K562 (cell line): ENCODE results near the gene IFI30. TPM values are rescaled to one million over a fixed set of nuclear protein-coding genes. Genes with fewer than 3 reads are reported as not detected.

Source experiments
- ELF4 ChIP-seq: fragments of 450-650 bp; formaldehyde crosslinking; IDR thresholded peaks from 2 replicates; pipeline ENCODE4 v1.4.0; 2022; ENCODE audit warnings: missing genetic modification characterization
- EP400 ChIP-seq: fragments of 450-650 bp; IDR thresholded peaks from 2 replicates; pipeline ENCODE4 v1.6.1; 2017; ENCODE audit warnings: antibody characterized with exemption, mild to moderate bottlenecking, moderate library complexity
- EWSR1 ChIP-seq: fragments of 450-650 bp; IDR thresholded peaks from 2 replicates; pipeline ENCODE4 v1.6.1; 2018; ENCODE audit warnings: borderline replicate concordance, mild to moderate bottlenecking, low read depth, moderate library complexity; ENCODE audit not compliant: partially characterized antibody
- MCM7 ChIP-seq, 2 experiments: fragments of 450-650 bp; IDR thresholded peaks; 2 replicates each; pipeline ENCODE4 v1.6.1; 2016 to 2018
- NR2C1 ChIP-seq, 2 experiments: fragments of 450-650 bp; IDR thresholded peaks; 2 replicates each; pipeline ENCODE4 v1.6.1; 2017; ENCODE audit warnings: mild to moderate bottlenecking in 2 of 2, antibody characterized with exemption in 1 of 2, inconsistent platforms in 1 of 2, missing compliant biosample characterization in 1 of 2, missing genetic modification characterization in 1 of 2
- POLR3G ChIP-seq: IDR thresholded peaks from 2 replicates; pipeline ENCODE4 v1.6.1; 2011; ENCODE audit not compliant: insufficient read length, insufficient replicate concordance; ENCODE audit errors: extremely low read depth
- U2AF1 ChIP-seq: fragments of 200-400 bp; formaldehyde crosslinking; optimal IDR thresholded peaks from 2 replicates; pipeline ENCODE3; 2017; ENCODE audit warnings: mild to moderate bottlenecking, low read depth, low read length, moderate library complexity
- polyA plus RNA-seq, 8 experiments: library from polyadenylated mRNA; depleted of rRNA in 4 of 8; stranded (reverse) in 5 of 8; unstranded in 3 of 8; fragments of >200 nt; fragmentation: Nextera tagmentation in 2 of 8; fragmentation: Illumina TruSeq in 1 of 8; extraction: Ambion mirVana in 2 of 8; extraction: Trizol in 1 of 8; gene quantifications; 2 replicates each; pipeline versions ENCODE4 v1.2.1 to v1.2.3, GENCODE V29; 2011 to 2014; ENCODE audit warnings: inconsistent platforms in 1 of 8, missing spikeins in 1 of 8
- total RNA-seq, 7 experiments: library from RNA; depleted of rRNA in 6 of 7; stranded (reverse); fragments of >200 nt in 6 of 7; fragmentation: Illumina TruSeq in 2 of 7; extraction: Trizol in 2 of 7; gene quantifications; 2 replicates each; pipeline versions ENCODE4 v1.2.1 to v1.2.3, GENCODE V29; 2011 to 2021; ENCODE audit warnings: low replicate concordance in 1 of 7
- TF ChIP-seq, protein P1 (sequence below): fragments of 200-600 bp; sonication (generic); IDR thresholded peaks from one replicate; pipeline ENCODE4 v1.6.1; 2012; ENCODE audit warnings: mild to moderate bottlenecking, low read depth, low read length, inconsistent platforms
- TF ChIP-seq, protein P2 (sequence below): fragments of 250-450 bp; sonication (Bioruptor Pico); IDR thresholded peaks from 2 replicates; pipeline ENCODE4 v1.5.0; 2020; ENCODE audit warnings: mild to moderate bottlenecking
- TF ChIP-seq, protein P3 (sequence below), 2 experiments: fragments of 450-650 bp; IDR thresholded peaks; 2 replicates each; pipeline ENCODE4 v1.6.1; 2018; ENCODE audit warnings: mild to moderate bottlenecking in 2 of 2, low read depth in 1 of 2; ENCODE audit not compliant: partially characterized antibody in 2 of 2

Gene IFI30
- total and polyA plus RNA-seq, 9 of the 15 experiments (the other 6 are each of a cell fraction or from before 2014, with no cell fraction given) = 63.7 to 430 (median 109) TPM

DNA sequence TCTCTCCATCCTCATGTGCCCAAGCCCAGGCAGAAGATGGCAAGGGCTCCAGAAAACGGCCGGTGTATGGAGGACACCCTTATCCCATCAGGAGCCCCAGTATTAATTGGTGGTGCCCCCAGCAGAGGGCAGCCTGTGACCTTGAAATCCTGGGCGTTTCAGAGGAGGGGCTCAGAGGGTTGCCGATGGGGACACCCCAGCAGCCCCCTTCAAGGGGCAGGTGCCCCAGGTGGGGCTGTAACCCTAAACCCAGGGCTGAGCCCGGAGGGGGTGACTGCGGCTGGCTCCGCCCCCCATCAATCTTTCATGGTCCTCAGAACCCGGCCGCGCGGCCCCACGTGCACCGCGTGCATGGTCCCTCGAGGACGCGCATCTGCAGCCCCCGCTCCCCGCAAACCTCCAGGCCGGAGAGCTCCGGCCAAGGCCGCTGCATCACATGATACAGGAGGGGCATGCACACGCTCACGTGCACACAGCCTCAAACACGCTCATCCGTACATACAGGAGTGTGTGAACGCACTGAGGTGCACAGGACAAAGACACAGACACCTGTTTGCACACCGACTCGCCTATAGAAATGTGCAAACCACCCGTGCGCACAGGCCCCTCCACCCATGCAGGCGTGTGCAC, 29.3 kb downstream of the IFI30 start (continued):
- TF ChIP-seq, protein P1, sequence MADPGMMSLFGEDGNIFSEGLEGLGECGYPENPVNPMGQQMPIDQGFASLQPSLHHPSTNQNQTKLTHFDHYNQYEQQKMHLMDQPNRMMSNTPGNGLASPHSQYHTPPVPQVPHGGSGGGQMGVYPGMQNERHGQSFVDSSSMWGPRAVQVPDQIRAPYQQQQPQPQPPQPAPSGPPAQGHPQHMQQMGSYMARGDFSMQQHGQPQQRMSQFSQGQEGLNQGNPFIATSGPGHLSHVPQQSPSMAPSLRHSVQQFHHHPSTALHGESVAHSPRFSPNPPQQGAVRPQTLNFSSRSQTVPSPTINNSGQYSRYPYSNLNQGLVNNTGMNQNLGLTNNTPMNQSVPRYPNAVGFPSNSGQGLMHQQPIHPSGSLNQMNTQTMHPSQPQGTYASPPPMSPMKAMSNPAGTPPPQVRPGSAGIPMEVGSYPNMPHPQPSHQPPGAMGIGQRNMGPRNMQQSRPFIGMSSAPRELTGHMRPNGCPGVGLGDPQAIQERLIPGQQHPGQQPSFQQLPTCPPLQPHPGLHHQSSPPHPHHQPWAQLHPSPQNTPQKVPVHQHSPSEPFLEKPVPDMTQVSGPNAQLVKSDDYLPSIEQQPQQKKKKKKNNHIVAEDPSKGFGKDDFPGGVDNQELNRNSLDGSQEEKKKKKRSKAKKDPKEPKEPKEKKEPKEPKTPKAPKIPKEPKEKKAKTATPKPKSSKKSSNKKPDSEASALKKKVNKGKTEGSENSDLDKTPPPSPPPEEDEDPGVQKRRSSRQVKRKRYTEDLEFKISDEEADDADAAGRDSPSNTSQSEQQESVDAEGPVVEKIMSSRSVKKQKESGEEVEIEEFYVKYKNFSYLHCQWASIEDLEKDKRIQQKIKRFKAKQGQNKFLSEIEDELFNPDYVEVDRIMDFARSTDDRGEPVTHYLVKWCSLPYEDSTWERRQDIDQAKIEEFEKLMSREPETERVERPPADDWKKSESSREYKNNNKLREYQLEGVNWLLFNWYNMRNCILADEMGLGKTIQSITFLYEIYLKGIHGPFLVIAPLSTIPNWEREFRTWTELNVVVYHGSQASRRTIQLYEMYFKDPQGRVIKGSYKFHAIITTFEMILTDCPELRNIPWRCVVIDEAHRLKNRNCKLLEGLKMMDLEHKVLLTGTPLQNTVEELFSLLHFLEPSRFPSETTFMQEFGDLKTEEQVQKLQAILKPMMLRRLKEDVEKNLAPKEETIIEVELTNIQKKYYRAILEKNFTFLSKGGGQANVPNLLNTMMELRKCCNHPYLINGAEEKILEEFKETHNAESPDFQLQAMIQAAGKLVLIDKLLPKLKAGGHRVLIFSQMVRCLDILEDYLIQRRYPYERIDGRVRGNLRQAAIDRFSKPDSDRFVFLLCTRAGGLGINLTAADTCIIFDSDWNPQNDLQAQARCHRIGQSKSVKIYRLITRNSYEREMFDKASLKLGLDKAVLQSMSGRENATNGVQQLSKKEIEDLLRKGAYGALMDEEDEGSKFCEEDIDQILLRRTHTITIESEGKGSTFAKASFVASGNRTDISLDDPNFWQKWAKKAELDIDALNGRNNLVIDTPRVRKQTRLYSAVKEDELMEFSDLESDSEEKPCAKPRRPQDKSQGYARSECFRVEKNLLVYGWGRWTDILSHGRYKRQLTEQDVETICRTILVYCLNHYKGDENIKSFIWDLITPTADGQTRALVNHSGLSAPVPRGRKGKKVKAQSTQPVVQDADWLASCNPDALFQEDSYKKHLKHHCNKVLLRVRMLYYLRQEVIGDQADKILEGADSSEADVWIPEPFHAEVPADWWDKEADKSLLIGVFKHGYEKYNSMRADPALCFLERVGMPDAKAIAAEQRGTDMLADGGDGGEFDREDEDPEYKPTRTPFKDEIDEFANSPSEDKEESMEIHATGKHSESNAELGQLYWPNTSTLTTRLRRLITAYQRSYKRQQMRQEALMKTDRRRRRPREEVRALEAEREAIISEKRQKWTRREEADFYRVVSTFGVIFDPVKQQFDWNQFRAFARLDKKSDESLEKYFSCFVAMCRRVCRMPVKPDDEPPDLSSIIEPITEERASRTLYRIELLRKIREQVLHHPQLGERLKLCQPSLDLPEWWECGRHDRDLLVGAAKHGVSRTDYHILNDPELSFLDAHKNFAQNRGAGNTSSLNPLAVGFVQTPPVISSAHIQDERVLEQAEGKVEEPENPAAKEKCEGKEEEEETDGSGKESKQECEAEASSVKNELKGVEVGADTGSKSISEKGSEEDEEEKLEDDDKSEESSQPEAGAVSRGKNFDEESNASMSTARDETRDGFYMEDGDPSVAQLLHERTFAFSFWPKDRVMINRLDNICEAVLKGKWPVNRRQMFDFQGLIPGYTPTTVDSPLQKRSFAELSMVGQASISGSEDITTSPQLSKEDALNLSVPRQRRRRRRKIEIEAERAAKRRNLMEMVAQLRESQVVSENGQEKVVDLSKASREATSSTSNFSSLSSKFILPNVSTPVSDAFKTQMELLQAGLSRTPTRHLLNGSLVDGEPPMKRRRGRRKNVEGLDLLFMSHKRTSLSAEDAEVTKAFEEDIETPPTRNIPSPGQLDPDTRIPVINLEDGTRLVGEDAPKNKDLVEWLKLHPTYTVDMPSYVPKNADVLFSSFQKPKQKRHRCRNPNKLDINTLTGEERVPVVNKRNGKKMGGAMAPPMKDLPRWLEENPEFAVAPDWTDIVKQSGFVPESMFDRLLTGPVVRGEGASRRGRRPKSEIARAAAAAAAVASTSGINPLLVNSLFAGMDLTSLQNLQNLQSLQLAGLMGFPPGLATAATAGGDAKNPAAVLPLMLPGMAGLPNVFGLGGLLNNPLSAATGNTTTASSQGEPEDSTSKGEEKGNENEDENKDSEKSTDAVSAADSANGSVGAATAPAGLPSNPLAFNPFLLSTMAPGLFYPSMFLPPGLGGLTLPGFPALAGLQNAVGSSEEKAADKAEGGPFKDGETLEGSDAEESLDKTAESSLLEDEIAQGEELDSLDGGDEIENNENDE = no peak
- TF ChIP-seq EP400 (peak; percentile 52; the same call in 1 of the 2 replicates), ELF4 (CRISPR knock-in tag) (no peak), NR2C1 (IDR thresholded peaks at IDR 0.05) (no peak), NR2C1 (tag; IDR thresholded peaks at IDR 0.05) (no peak), EWSR1 (no peak), U2AF1 (no peak), POLR3G (no peak), MCM7 (IDR thresholded peaks at IDR 0.05) (no peak)
- TF ChIP-seq, protein P2, sequence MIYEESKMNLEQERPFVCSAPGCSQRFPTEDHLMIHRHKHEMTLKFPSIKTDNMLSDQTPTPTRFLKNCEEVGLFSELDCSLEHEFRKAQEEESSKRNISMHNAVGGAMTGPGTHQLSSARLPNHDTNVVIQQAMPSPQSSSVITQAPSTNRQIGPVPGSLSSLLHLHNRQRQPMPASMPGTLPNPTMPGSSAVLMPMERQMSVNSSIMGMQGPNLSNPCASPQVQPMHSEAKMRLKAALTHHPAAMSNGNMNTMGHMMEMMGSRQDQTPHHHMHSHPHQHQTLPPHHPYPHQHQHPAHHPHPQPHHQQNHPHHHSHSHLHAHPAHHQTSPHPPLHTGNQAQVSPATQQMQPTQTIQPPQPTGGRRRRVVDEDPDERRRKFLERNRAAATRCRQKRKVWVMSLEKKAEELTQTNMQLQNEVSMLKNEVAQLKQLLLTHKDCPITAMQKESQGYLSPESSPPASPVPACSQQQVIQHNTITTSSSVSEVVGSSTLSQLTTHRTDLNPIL (CRISPR knock-in tag) = no peak
- TF ChIP-seq, protein P3, sequence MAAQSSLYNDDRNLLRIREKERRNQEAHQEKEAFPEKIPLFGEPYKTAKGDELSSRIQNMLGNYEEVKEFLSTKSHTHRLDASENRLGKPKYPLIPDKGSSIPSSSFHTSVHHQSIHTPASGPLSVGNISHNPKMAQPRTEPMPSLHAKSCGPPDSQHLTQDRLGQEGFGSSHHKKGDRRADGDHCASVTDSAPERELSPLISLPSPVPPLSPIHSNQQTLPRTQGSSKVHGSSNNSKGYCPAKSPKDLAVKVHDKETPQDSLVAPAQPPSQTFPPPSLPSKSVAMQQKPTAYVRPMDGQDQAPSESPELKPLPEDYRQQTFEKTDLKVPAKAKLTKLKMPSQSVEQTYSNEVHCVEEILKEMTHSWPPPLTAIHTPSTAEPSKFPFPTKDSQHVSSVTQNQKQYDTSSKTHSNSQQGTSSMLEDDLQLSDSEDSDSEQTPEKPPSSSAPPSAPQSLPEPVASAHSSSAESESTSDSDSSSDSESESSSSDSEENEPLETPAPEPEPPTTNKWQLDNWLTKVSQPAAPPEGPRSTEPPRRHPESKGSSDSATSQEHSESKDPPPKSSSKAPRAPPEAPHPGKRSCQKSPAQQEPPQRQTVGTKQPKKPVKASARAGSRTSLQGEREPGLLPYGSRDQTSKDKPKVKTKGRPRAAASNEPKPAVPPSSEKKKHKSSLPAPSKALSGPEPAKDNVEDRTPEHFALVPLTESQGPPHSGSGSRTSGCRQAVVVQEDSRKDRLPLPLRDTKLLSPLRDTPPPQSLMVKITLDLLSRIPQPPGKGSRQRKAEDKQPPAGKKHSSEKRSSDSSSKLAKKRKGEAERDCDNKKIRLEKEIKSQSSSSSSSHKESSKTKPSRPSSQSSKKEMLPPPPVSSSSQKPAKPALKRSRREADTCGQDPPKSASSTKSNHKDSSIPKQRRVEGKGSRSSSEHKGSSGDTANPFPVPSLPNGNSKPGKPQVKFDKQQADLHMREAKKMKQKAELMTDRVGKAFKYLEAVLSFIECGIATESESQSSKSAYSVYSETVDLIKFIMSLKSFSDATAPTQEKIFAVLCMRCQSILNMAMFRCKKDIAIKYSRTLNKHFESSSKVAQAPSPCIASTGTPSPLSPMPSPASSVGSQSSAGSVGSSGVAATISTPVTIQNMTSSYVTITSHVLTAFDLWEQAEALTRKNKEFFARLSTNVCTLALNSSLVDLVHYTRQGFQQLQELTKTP (IDR thresholded peaks at IDR 0.05; ENCODE audit: low read depth in 1 of 2, partially characterized antibody in 2 of 2) = no peak
